GM23248 (cell line): ENCODE data around the gene CRYBB2.

Experiments used
- EZH2 ChIP-seq: fragments of 200-600 bp; sonication (generic); IDR thresholded peaks from 2 replicates; pipeline ENCODE4 v1.6.1; 2018; ENCODE audit warnings: antibody characterized with exemption, mild to moderate bottlenecking; ENCODE audit not compliant: insufficient read depth, poor library complexity, severe bottlenecking
- EZH2phosphoT487 ChIP-seq: fragments of 200-600 bp; sonication (generic); IDR thresholded peaks from 2 replicates; pipeline ENCODE4 v1.6.1; 2018; ENCODE audit warnings: antibody characterized with exemption, moderate library complexity, mild to moderate bottlenecking, low read depth; ENCODE audit not compliant: insufficient read depth

DNA sequence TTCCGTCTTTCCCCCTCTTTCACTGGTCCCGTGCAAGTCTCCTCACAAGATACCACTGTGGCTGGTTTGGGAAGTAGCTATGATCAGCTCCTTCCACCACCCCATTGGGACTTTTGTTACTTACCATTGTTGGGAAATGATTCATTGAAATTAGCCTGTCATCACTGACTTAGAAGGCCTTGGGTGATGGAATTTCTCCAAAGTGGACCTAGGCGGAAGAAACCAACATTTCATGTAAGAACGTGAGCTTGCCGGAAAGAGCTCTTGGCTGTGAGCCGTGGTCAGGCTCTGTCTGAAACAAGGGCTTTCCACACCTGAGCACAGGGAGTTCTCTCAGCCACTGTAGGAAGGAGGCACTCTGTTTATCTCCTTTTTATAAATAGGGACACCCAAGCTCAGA, 43.3 kb upstream of the CRYBB2 start:
- TF ChIP-seq EZH2 (no peak), EZH2phosphoT487 (no peak)
